Measurements from ENCODE around the gene CBX2.

The CBX2 gene

DNA sequence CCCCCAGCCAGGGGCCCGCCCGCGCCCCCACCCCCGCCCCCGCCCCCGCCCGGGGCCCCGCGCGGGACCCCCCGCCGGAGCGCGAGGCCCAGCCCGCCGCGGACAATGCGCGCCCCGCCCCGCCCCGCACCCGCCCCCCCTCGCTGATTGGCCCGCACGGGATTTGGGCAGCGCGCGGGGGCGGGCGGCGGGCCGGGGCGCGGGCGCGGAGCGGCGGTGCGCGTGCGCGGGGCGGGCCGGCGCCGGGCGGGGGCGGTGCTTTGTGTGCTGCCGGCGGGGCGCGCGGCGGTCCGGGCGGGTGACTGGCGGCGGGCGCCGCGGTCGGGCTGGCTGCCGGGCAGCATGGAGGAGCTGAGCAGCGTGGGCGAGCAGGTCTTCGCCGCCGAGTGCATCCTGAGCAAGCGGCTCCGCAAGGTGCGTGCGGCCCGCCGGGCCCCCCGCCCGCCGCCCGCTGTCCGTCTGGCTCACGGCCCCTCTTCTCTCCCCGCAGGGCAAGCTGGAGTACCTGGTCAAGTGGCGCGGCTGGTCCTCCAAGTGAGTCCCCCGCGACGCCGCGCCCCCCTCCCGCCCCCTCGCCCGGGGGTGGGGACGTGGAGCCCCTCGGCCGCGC is at the start of gene CBX2:
Gene CBX2, plus strand, starts transcription at position 255 of the 610 bp plus-strand sequence. Its CDS starts 88 bp downstream, at position 343.
- DNase-seq (ENCODE audit: low spot score): peak; percentile 98

DNA sequence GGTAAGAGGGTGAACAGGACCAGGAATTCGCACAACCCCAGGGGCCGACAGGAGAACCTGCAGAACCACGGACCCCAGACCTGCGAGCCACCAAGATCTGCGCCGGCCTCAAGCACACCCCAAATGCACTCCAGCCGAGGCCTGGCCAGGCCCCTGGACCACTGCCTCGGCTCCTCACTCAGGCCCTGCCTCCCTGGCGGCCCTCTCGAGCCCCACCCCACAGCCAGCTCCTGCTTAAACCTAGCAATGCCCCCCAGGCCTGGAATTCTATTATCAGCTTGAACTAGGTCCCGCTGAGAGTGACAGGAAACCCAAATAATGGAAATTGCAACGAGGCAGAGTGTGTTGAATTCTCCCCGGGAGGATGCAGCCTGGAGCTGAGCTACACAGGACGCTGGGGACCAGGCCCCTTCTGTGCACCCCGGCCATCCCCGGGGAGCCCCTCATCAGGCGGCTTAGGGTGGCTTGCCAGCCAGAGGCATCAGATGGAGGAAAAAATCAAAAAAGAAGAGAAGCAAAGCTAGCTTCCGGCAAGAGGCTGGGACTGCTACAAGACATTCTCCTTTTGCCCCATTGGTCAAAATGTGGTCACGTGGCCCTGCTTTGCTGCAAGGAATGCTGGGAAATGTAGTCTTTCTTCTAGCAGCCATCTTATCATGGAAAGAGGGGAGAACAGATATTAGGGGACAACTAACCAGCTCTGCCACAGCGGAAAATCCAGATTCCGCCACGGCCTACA is 49.6 kb upstream of the CBX2 start:
- peak; percentile 97 for DNase-seq (ENCODE audit: low spot score)

DNA sequence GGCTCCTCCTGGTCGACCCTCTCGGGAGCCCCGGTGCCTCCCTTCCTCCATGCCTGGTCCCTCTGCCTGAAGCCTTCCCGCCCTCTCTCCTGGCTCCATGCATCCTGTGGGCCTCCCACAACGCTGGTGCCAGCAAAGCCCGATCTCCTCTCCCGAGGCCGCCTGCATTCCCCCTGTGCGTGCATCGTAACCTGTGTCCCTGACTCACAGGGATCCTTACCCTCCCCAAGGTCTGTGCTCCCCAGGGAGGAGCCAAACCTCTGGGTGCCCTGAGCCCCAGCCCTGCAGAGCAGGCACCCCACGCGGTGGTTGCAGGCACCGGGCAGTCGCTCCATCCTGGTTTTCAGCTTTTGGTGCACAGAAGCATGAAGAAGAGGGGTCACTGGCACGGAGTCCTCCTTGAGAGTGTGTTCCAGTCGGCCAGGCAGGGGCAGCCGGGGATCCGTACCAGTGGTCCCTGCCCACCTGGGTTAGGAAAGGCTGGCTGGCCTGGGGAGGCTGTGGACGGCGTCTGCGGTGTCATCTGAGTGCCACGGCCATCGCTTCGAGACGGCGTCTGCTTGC is 49.0 kb upstream of the CBX2 start:
- no peak for DNase-seq (ENCODE audit: low spot score)

DNA sequence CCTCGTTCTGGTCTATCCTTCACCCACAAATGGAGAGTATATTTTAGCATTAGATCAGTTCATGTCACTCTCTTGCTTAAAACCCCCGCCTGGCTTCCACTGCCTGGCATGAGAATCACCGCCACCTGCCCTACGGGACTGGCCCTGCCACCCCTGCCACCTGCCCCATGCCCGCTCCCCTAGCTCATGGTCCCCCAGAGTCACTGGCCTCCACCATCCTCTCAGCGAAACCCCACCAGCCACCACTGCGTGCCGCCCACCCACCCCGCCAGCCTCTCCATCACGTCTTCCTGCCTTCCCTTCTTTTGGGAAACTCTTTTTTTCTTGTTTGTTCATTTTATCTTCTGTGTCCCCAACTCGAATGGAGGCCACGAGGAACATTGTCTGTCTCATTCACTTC is 48.2 kb upstream of the CBX2 start:
- DNase-seq (ENCODE audit: low spot score): no peak

DNA sequence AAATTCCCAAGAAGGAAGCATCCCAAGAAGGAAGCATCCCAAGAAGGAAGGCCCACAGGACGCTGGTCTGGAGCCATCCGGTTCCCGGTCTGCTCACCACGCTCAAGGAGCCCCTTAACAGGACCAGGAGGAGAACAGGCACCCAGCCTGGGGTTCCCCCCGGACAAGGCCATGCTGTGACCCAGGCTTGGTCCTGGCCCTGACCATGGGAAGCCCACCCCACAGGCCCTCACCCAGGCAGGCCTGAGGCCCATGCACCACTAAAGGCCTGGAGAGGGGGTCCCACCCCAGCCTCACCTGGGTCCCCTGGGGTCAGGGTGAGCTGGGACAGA is 47.5 kb upstream of the CBX2 start:
- no peak for DNase-seq (ENCODE audit: low spot score)

DNA sequence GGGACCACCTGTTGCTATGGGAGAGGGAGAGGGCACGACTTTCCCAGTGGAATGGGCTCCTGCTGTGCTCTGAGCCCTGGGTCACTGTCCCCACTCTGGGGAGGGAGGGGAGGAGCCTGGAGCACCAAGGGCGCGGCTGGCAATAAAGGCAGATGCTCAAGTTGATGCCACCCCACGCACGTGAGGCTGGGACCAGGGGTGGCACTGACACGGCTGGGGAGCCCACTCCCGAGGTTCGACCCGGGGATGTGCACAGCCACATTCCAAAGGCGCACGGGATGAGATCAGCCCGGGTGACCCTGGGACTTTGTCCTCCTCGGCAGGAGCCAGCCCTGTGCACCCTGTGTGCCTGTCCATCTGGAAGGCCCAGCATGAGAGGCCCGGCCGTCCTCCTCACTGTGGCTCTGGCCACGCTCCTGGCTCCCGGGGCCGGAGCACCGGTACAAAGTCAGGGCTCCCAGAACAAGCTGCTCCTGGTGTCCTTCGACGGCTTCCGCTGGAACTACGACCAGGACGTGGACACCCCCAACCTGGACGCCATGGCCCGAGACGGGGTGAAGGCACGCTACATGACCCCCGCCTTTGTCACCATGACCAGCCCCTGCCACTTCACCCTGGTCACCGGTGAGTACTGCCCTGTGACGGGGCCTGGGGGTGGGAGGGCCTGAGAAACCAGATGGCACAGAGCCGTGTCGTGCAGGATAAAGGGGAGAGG is 47.0 kb upstream of the CBX2 start, which contains the start of gene ENPP7:
Gene ENPP7, plus strand, starts transcription at position 175 of the 715 bp plus-strand sequence. Its CDS starts 197 bp downstream, at position 372.
- no peak for DNase-seq (ENCODE audit: low spot score)

DNA sequence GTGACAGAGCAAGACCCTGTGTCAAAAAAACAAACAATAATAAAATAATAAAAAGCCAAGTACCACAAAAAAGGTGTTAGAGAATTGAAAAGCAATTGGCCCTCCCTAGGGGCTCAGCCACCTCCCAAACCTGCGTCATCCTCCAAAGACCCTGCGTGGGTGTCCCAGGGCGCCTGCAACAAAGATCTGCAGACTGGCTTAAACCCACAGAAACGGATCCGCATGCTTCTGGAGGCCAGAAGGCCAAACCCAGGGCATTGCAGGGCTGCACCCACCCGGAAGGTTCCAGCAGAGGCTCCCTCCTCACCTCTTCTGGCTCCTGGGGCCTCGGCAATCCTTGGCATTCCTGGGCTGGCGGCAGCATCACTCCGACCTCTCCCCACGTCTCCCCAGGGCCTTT is 45.7 kb upstream of the CBX2 start:
- no peak for DNase-seq (ENCODE audit: low spot score)

DNA sequence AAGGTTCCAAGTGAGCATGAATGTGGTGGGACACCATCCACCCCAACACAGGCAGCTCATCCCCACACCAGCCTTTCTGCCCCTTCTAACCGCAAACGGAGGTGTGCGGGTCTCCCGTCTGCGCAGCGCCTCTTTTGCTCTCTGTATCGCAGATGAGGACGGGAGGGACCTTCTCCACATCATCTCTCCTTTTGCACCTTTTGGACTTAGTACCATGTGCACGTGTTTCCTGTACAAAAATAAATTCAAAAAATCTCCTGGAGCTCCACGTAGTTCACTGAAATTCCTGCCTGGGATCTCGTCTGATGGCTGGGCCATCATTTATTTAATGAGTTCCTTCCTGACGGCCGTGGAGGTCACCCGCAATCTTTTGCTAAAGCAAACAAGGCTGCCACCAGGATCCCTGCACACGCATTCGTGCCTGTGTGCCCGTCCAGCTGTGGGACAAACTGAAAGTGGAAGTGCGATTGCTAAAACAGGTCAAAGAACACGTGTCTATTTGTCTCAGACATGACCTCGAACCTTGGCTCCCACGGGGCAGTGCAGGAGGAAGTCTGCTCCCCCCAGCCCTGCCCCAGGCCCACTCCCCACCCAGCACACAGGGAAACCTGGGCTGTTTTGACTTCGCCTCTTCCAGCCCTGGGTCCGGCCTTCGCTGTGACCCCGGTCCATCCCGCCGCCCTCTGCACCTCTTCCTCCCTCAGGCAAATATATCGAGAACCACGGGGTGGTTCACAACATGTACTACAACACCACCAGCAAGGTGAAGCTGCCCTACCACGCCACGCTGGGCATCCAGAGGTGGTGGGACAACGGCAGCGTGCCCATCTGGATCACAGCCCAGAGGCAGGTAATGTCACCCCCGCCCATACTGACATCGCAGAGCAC is 44.9 kb upstream of the CBX2 start:
- no peak for DNase-seq (ENCODE audit: low spot score)

DNA sequence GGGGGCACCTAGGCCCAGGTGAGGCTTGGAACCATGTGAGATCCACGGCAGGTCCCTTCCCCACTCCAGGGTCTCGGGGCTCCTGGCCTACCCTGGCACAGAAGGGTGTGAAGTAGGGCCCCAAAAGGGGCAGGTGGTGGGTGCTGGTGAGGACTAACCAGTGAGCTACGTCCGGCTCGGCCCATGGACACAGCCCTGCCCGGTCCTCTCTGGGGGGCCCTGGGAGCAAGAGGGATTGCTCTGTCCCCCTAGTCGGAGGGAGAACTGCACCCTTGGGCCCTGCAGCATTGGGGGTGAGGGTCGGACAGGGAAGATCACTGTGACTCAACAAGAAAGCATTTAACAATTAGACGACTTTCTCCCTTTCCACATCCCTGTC is 44.3 kb upstream of the CBX2 start:
- DNase-seq (ENCODE audit: low spot score): no peak

DNA sequence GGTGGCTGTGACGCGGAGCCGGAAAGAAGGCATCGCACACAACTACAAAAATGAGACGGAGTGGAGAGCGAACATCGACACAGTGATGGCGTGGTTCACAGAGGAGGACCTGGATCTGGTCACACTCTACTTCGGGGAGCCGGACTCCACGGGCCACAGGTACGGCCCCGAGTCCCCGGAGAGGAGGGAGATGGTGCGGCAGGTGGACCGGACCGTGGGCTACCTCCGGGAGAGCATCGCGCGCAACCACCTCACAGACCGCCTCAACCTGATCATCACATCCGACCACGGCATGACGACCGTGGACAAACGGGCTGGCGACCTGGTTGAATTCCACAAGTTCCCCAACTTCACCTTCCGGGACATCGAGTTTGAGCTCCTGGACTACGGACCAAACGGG is 42.9 kb upstream of the CBX2 start:
- DNase-seq (ENCODE audit: low spot score): no peak

DNA sequence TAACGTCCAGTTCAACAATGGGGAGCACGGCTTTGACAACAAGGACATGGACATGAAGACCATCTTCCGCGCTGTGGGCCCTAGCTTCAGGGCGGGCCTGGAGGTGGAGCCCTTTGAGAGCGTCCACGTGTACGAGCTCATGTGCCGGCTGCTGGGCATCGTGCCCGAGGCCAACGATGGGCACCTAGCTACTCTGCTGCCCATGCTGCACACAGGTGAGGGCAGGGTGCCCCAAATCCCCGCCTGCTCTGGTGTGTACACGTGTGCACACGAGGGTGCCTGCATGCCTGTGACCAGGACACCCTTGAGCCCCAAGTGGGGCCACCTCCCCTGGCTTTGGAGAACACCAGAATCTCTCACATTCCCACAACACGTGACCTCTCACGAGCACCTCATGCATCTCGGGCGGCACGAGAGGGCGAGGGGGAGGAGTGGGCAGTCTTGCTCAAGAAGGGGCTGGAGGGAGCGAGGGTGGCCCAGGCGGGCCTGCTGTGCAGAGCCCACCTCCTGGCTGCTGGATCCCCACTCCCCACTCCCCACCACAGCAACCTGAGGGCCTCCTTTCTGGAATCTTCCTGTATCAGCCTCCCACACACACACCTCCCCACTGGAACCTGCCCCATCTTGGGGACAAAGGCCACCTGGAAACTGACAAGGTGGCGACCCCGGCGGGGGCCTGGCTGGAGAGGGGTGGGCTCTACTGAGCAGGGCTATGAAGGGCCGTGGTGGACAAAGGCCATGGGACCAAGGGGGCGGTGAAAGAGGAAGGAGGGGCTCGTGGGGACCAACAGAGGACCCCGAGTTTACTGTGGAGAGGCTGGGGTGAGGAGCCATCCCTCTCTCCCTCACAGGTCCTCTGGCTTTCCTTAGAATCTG is 40.7 kb upstream of the CBX2 start:
- DNase-seq (ENCODE audit: low spot score): no peak

DNA sequence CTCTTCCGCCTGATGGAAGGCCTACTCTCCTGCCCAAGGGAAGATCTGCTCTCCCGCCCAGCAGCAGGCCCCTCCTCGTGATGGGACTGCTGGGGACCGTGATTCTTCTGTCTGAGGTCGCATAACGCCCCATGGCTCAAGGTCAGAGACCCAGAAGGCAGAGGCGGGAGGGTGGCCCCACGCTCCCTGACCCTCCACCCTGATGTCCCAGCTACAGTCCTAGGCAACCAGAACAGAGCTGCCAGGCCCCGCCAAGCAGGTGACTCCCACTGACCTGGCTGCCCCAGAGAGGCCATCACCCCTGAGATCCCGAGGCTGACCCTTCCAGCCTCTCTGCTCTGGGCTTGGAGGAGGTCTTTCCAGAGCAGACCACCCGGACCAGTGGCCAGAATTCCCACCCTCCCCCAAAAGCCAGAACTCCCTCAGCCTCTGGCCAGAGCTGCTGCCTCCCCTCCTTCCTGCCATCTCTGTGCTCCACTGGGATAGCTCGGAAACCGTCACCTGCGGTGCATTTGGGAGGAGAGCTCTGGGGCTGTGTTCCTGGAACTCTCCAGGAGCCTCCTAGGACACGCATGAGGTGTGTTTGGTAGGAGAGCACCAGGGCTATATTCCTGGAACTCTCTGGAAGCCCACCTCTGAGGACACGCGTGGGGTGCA is 39.9 kb upstream of the CBX2 start:
- DNase-seq (ENCODE audit: low spot score): no peak

DNA sequence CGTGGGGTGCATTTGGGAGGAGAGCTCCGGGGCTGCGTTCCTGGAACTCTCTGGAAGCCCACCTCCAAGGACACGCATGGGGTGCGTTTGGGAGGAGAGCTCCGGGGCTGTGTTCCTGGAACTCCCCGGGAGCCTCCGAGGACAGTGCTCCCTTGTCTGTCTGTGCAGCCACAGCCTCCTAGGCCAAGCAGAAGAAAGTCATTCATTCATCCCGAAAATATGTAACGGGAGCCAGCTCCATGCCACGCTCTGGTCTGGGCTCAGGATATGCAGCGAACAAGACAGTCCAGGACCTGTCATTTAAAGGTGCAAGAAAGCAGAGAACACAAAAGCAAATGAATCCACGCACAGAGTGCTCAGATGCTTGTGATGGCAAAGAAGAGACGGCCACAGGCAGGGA is 39.3 kb upstream of the CBX2 start:
- DNase-seq (ENCODE audit: low spot score): no peak

DNA sequence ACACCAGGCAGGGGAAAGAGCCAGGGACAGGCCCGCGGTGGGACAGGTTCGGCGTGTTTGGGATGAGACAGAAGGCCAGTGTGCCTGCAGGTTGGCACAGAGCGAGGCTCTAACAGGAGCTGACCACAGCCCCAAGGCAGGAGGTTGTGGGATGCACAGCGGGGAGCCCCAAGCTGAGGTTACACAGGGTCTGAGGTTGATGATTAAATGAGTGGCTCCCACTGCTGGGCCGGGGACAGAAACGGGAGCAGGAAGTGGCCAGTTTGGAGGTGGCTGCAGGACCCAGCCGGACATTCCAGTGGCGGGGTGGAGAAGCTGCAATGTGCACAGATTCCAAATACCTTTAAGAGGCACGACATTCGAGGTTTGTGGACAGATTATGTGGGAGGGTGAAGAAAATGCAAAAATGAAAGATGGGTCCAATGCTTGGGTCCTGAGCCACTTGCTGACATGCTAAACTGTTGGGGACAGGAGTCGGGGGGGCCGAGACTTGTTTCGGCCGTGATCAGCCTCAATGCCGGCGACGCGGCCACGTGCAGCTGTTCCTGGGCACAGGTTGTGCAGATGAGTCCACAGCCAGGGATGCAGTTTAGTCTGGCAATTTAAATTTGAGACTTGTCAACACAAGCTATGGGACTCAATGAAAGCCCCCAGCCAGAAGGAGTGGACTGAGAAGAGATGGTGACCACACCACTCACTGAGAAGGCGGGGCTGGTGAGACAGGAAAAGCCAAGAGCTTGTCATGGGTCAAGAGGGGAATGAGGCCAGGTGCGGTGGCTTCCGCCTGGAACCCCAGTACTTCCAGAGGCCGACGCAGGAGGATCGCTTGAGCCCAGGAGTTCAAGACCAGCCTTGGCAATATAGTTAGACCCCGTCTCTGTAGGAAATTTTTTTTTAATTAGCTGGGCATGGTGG is 38.5 kb upstream of the CBX2 start:
- DNase-seq (ENCODE audit: low spot score): no peak

DNA sequence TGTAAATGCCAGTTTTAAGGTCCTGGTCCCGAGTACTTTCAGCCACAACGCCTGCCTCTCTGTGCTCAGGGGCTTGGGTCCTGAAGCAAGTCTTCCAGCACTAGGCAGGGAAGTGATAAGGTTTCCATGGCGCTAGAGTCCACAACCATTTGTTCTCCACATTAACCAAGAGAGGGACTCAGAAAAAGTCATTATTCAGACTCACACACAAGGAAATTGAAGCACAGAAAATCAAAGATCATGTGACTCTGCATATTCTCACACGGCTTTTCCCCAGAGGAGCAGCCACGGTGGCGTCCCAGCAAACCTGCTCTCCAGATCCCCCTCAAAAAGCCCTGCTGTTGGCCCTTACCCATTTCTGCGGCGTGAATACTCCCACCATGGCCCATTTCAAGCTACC is 37.5 kb upstream of the CBX2 start:
- no peak for DNase-seq (ENCODE audit: low spot score)

DNA sequence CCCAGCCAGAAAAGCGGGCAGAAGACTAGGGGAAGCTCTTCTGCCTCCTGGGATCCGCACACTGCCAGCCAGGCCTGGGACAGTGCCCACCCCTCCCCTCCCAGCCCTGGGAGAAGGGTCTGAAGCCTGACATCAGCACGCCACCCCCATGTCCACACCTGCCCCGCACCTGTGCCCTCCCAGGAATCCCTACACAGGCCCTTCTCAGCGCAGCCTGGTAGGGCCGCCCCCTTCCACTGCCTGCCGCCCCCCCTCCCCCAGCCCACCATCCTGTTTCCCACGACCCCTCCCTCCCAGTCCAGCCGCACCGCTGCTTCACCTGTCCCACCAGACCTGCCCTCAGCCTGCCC is 36.6 kb upstream of the CBX2 start:
- DNase-seq (ENCODE audit: low spot score): no peak

DNA sequence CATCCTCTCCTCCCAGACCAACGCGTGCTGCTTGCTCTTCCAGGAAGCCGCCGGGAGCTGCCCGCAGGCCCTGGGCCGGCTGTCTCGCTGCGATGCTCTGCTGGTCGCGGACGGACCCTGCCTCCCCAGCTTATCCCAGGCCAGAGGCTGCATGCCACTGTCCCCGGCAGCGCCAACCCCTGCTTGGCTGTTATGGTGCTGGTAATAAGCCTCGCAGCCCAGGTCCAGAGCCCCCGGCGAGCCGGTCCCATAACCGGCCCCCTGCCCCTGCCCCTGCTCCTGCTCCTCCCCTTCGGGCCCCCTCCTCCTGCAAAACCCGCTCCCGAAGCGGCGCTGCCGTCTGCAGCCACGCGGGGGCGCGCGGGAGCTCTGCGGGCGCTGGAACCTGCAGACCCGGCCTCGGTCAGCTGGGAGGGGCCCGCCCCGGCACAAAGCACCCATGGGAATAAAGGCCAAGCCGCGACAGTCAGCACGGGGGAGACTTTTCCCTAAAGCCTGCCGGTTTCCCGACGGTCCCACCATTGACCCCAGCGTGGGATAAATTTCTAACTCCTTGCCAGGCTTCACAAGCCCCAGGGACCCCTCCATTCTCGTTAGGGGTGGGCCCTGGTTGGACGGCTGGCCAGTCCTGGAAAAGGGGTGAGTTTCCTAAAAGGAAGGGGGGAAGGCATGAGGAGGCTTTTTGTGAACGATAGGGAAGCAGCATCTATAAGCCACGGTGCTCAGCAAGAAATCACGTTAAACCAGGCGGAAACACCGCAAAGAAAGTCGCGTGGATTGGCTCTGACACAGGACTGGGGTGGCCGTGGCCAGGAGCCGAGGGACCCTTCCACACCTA is 36.0 kb upstream of the CBX2 start:
- peak; percentile 73 for DNase-seq (ENCODE audit: low spot score)

DNA sequence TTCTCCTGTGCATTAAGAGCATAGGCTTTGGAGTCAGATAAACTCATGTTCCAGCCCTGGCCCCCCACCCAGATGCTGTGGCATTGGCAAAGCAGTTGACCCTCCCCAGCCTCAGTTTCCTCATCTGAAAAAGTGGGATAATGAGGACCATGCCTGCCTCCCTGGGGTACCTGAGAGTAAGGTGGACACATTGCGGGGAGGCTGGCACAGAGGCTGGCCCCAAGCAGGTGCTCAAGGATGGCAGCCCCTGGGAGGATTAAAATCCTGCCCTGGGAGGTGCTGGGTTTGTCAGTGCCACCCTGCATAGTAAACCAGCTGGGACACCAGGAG is 35.4 kb upstream of the CBX2 start:
- no peak for DNase-seq (ENCODE audit: low spot score)

Measured in AG08395 (cell line).